Measurements from ENCODE around the gene DVL1. TPM values are rescaled to one million over a fixed set of nuclear protein-coding genes. Genes with fewer than 3 reads are reported as not detected.
A peak's percentile ranks its signal among the peaks of the same experiment; 100 is the strongest.

DVL1 gene
- total and polyA plus RNA-seq, 2 of the 13 experiments (the other 11 are each of a cell fraction or from before 2014, with no cell fraction given) = 30.8 to 60.4 TPM

DNA sequence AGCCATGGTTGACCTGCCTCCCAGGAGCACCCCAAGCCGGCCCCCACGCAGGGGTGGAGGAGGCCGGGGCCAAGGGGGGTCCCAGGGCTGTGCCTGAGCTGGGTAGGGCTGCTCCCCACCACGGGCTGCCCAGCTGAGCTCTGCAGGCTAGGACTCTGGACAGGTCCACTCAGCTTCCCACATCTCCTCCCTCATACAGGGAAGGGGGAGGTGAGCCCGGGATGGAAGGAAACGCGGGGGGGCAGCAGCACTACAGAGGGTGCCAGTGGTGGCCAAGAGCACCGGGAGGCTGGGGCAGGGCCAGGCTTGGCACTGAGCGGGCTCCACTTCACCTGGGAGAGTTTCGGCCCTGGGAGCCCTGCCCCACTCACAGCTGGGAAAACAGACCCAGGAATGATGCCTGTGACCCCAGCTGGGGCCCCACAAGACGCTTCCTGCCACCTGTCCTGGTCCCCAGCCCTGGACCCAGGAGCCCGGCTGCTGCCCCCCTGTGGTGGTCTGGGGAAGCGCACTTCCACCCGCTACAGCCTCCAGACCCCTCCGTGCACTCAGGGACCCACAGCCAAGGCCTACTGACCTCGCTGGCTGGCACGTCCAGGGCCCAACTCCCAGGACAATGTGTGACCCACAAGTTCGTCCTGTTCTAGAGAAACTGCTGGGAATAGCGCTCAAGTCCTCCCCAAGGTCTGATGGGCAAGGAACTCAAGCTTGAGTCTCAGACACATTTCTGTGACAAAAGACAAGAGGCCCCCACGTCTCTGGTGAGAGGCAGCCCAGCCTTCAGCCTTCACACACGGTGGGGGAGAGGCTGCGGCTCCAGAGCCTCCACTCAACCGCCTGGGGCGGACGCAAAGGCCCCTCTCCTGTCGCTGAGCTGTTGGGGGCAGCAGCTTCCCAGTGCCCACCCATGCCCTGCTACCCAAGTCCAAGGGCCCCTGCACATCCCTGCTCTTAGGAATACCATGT is 22.8 kb upstream of the DVL1 start (continued):
- TF ChIP-seq MTERF4 (CRISPR knock-in tag; IDR thresholded peaks at IDR 0.05) (no peak), TFAP4 (IDR thresholded peaks at IDR 0.05; ENCODE audit: borderline replicate concordance, low read depth) (peak; percentile 81; the same call in 1 of the 2 replicates), RFX3 (CRISPR knock-in tag; IDR thresholded peaks at IDR 0.05) (no peak), ZNF20 (CRISPR knock-in tag; IDR thresholded peaks at IDR 0.05) (no peak), ZFP36 (IDR thresholded peaks at IDR 0.05; ENCODE audit: borderline replicate concordance, low read depth, low read length, partially characterized antibody) (no peak), NPAS2 (CRISPR knock-in tag; IDR thresholded peaks at IDR 0.05; ENCODE audit: borderline replicate concordance) (no peak), ZNF619 (CRISPR knock-in tag; IDR thresholded peaks at IDR 0.05) (peak; percentile 13; the same call in 1 of the 2 replicates), ZNF484 (CRISPR knock-in tag; IDR thresholded peaks at IDR 0.05; ENCODE audit: borderline replicate concordance, low read depth) (no peak), GTF2F1 (IDR thresholded peaks at IDR 0.05; ENCODE audit: low read length) (no peak), ZNF225 (CRISPR knock-in tag; IDR thresholded peaks at IDR 0.05) (no peak), GATAD1 (CRISPR knock-in tag; IDR thresholded peaks at IDR 0.05) (0 out of 2 replicates have a peak, but pooled peaks have one; percentile 11), CBX1 (IDR thresholded peaks at IDR 0.05; ENCODE audit: low read depth) (no peak), SPEN (CRISPR knock-in tag; IDR thresholded peaks at IDR 0.05; ENCODE audit: low read depth) (no peak), GTF3A (CRISPR knock-in tag; conservative IDR thresholded peaks at IDR 0.05) (no peak), ZNF83 (CRISPR knock-in tag; IDR thresholded peaks at IDR 0.05; ENCODE audit: borderline replicate concordance) (no peak), PHB2 (IDR thresholded peaks at IDR 0.05; ENCODE audit: partially characterized antibody) (no peak), ATF1 (CRISPR knock-in tag; IDR thresholded peaks at IDR 0.05) (no peak), FOSL2 (CRISPR knock-in tag; IDR thresholded peaks at IDR 0.05) (no peak), ZFP36L2 (CRISPR knock-in tag; IDR thresholded peaks at IDR 0.05) (no peak)
- TF ChIP-seq, protein P1, sequence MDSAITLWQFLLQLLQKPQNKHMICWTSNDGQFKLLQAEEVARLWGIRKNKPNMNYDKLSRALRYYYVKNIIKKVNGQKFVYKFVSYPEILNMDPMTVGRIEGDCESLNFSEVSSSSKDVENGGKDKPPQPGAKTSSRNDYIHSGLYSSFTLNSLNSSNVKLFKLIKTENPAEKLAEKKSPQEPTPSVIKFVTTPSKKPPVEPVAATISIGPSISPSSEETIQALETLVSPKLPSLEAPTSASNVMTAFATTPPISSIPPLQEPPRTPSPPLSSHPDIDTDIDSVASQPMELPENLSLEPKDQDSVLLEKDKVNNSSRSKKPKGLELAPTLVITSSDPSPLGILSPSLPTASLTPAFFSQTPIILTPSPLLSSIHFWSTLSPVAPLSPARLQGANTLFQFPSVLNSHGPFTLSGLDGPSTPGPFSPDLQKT (CRISPR knock-in tag; IDR thresholded peaks at IDR 0.05; ENCODE audit: borderline replicate concordance) = no peak
- TF ChIP-seq, protein P2, sequence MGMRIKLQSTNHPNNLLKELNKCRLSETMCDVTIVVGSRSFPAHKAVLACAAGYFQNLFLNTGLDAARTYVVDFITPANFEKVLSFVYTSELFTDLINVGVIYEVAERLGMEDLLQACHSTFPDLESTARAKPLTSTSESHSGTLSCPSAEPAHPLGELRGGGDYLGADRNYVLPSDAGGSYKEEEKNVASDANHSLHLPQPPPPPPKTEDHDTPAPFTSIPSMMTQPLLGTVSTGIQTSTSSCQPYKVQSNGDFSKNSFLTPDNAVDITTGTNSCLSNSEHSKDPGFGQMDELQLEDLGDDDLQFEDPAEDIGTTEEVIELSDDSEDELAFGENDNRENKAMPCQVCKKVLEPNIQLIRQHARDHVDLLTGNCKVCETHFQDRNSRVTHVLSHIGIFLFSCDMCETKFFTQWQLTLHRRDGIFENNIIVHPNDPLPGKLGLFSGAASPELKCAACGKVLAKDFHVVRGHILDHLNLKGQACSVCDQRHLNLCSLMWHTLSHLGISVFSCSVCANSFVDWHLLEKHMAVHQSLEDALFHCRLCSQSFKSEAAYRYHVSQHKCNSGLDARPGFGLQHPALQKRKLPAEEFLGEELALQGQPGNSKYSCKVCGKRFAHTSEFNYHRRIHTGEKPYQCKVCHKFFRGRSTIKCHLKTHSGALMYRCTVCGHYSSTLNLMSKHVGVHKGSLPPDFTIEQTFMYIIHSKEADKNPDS (CRISPR knock-in tag; IDR thresholded peaks at IDR 0.05) = no peak
- TF ChIP-seq, protein P3, sequence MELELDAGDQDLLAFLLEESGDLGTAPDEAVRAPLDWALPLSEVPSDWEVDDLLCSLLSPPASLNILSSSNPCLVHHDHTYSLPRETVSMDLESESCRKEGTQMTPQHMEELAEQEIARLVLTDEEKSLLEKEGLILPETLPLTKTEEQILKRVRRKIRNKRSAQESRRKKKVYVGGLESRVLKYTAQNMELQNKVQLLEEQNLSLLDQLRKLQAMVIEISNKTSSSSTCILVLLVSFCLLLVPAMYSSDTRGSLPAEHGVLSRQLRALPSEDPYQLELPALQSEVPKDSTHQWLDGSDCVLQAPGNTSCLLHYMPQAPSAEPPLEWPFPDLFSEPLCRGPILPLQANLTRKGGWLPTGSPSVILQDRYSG (CRISPR knock-in tag; IDR thresholded peaks at IDR 0.05) = no peak
- TF ChIP-seq, protein P4, sequence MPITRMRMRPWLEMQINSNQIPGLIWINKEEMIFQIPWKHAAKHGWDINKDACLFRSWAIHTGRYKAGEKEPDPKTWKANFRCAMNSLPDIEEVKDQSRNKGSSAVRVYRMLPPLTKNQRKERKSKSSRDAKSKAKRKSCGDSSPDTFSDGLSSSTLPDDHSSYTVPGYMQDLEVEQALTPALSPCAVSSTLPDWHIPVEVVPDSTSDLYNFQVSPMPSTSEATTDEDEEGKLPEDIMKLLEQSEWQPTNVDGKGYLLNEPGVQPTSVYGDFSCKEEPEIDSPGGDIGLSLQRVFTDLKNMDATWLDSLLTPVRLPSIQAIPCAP (CRISPR knock-in tag; IDR thresholded peaks at IDR 0.05; ENCODE audit: low read depth) = no peak

Data from HepG2 (cell line).